Measurements from ENCODE around the gene ZDHHC19.
A peak's percentile ranks its signal among the peaks of the same experiment; 100 is the strongest.
"Not testable (repeated sequence)": the region's sequence is repeated elsewhere in the genome, so short reads cannot be mapped to it uniquely, and the experiment has no call there.

ZDHHC19 gene

DNA sequence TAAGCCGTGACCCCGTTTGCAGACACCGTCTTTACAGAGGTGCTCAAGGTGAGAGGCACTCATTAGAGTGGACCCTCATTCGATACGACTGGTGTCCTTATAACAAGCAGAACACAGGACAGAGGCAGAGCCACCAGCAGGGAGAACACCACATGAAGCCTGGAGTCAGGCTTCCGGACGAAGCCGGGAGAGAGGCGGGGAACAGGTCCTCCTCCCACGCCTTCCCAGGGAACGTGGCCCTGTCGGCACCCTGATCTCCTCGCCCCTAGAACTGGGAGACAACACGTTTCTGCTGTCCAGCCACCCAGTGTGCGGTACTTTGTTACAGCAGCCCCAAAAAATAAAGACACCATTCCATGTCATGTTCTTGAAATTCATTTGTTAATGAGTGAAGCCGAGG lies 33.6 kb downstream of the ZDHHC19 start:
- DNase-seq, result no peak

GRCh38 chr3:196175722-196176121 lies 35.5 kb downstream of the ZDHHC19 start:
- DNase-seq, result no peak

GRCh38 chr3:196175116-196175625 lies 36.0 kb downstream of the ZDHHC19 start:
- DNase-seq, result no peak

DNA sequence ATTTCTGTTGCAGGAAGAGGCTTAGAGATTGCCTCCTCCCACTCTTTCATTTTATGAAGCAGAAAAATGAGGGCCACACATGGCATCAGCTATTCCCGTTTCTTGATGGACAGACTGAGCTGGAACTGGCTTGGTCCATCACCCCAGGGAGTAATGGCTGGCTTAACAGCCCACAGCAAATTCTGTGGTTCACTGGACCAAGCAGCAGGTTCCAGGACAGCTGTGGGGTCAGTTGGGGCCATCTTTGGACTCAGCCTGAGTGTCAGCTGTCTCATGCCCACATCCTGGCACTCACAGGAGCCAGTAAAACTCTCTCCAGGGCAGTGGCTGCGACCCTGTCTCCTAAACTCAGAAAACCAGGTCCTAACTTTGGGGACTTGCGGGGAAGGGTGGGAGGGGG lies 36.5 kb downstream of the ZDHHC19 start:
- no peak for DNase-seq

- not testable (repeated sequence) for DNase-seq
Measured at GRCh38 chr3:196170296-196170695, 40.9 kb downstream of the ZDHHC19 start.

DNA sequence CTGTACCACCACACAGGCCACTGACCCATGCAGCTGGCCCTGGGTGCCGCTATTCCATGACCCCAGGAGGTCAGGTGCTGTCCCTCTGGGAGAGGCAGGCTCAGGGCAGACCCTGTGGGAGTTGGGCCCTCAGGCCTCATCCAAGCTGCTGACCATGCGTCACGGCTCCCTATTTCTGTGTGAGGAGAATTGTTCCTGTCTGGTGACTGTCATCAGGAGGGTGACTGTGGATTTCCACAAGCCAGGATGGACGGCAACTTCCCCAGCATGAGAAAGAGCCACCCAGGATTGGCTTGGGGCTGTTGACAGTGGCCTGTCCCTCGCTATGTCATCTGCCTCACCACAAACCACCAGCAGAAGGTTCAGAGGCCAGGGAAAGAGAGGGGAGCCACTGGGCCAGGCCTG lies 41.4 kb downstream of the ZDHHC19 start:
- DNase-seq, result no peak

- DNase-seq, result no peak
Measured at GRCh38 chr3:196168808-196169391, 42.3 kb downstream of the ZDHHC19 start.

DNA sequence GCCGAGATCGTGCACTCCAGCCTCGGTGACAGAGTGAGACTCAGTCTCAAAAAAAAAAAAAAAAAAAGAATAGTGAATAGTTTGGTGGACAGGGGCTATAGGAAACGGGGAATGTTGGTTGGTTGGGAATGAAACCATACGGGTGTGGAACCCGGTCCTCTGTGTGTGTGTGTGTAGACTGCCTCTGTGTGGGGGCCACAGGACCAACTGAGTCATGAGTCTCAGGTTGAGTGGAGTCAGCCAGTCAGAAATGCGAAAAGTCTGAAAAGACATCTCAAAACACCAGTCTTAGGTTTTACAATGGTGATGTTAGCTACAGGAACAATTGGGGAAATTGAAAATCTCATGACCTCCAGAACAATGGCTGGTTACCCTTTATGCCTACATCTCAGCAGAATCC lies 44.5 kb downstream of the ZDHHC19 start:
- DNase-seq, result no peak

GRCh38 chr3:196165850-196166249 lies 45.4 kb downstream of the ZDHHC19 start:
- DNase-seq, result no peak

GRCh38 chr3:196165006-196165575 lies 46.1 kb downstream of the ZDHHC19 start:
- not testable (repeated sequence) for DNase-seq

GRCh38 chr3:196164576-196164975 lies 46.6 kb downstream of the ZDHHC19 start:
- no peak for DNase-seq

DNA sequence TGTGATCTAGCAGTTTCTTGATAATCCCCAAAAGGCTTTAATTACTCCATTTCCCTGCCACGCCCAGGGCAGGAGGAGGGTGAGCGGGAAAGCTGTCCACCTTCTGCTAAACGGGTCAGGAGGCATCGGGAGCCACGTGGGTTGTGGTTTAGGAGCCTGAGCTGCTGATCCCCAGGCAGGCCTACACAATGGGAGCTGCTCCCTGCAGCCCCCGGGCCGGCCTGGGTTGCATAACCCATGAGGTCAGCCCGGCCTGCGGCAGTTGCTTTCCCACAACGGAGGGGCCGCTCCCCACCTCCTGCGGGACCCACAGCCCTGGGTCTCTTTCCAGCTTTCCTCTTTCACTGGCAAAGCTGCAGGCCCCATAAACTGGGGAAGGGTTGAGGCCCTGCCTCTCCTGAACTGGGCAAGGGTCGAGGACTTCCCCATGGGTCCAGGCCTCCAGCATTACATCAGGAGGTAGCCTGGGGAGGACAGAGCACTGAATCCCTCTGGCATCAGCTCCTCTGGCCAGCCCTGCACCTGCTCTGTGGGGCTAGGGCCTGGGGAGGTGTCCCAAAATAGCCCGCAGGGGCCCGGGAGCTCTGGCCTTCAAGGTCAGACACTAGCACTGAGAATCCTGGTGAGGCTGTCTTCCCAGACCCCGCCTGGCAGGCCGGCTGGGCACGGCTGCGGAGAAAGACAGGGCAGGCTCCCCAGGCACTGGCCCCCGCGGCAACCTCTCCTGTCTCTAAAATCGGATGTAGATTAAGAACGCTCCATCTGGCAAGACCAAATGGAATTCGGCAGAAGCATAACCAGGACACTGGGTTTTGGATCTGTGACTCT lies 47.3 kb downstream of the ZDHHC19 start:
- peak; percentile 49 for DNase-seq

DNA sequence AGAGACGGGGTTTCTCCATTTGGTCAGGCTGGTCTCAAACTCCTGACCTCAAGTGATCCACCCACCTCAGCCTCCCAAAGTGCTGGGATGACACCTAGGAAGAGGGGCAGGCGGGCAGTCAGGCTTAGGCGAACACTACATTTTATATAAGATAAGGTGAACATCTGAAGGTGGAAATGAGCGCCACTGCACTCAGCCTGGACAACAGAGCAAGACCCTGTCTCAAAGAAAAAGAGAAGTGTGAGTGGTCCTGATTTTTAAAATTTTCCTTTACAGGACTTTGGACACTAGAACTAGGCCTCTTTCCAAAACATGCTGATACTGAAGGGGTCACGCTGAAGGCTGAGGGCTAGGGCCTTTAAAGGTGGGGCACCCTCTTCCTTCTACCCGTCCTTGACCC lies 48.0 kb downstream of the ZDHHC19 start:
- no peak for DNase-seq

- DNase-seq, result no peak
Measured at GRCh38 chr3:196162679-196163078, 48.5 kb downstream of the ZDHHC19 start.

- no peak for DNase-seq
Measured at GRCh38 chr3:196159952-196160804, 51.0 kb downstream of the ZDHHC19 start.

DNA sequence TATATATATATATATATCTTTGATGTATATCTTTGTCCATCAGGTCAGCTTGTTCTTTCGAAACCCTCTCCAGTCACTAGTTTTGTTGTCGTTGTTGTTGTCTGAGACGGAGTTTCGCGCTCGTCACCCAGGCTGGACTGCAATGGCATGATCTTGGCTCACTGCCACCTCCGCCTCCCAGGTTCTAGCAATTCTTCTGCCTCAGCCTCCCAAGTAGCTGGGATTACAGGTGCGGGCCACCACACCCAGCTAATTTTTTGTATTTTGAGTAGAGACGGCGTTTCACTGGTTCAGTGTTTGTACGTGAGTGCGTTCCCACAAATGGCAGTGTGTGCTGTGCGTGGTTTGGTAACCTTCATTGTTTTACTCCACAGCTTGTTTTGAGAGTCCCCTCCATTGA lies 51.7 kb downstream of the ZDHHC19 start:
- no peak for DNase-seq

DNA sequence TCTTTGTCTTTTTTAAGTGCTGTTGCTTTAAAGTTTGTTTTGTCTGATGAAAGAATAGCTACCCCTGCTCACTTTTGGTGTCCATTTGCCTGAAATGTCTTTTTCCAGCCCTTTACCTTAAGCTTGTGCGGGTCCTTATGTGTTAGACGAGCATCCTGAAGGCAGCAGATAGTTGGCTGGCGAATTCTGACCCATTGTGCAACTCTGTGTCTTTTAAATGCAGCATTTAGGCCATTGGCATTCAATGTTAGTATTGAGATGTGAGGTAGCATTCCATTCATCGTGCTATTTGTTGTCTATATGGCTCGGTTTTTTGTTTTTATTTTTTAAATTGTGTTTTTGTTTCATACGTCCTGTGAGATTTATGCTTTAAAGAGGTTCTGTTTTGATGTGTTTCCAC lies 55.0 kb downstream of the ZDHHC19 start:
- no peak for DNase-seq

DNA sequence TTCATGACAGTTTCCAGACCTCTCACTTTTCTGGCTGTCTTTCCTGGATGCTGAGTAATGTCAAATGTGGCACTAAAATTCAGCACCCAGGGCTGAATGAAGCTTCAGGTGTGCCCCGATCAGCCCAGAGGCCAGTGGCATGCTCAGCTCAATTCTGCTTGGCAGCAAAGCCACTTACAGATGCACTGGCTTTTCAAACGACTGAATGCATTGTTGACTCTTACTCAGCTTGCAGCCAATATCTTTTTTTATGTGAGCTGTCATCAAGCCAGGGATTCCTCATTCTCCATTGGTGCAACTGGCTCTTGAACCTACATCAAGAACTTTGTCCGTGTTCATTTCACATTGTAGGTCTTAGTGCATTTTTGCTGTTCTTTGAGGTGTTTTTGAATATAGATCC lies 60.7 kb downstream of the ZDHHC19 start:
- no peak for DNase-seq

GRCh38 chr3:196149831-196150301 lies 61.3 kb downstream of the ZDHHC19 start:
- no peak for DNase-seq

DNA sequence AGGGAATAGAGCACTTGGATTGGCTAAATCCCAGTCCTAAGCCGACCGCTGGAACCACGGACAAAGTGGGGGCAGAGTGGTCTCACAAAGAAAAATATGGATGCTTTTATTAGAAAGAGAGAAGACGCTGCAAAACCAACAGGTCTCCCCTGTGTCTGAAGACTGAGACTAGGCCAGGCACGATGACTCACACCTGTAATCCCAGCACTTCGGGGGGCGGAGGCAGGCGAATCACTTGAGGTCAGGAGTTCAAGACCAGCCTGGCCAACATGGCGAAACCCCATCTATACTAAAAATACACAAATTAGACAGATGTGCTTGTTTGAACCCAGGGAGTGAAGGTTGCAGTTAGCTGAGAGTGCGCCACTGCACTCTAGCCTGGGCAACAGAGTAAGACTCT lies 61.8 kb downstream of the ZDHHC19 start:
- no peak for DNase-seq

All from right hindlimb (tissue), 1 donor.